ENCODE measurements around the gene C1orf74.
A peak's percentile ranks its signal among the peaks of the same experiment; 100 is the strongest.

C1orf74 gene

GRCh38 chr1:209746451-209747165 lies 37.8 kb downstream of the C1orf74 start:
- peak; percentile 80 for DNase-seq (ENCODE audit: low read depth)

DNA sequence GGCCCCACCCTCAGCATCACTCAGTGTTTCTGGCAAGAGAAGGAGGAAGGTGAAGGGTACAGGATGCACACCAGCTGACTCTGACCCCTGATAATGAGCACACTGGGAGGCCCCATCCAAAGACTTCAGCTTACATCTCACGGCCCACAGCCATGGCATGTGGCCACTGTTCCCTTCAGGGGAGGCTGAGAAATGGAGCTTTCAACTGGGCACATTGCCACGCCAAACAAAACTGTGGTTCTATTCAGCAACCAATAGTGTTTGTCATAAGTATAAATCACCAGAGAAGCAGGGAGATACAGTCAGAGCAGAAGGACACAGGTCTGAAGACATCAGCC lies 41.2 kb downstream of the C1orf74 start:
- DNase-seq (ENCODE audit: low read depth) = peak; percentile 40

GRCh38 chr1:209742409-209743144 lies 41.8 kb downstream of the C1orf74 start:
- DNase-seq (ENCODE audit: low read depth) = peak; percentile 74

- DNase-seq (ENCODE audit: low read depth) = no peak
Observed at GRCh38 chr1:209741889-209742288, 42.5 kb downstream of the C1orf74 start.

DNA sequence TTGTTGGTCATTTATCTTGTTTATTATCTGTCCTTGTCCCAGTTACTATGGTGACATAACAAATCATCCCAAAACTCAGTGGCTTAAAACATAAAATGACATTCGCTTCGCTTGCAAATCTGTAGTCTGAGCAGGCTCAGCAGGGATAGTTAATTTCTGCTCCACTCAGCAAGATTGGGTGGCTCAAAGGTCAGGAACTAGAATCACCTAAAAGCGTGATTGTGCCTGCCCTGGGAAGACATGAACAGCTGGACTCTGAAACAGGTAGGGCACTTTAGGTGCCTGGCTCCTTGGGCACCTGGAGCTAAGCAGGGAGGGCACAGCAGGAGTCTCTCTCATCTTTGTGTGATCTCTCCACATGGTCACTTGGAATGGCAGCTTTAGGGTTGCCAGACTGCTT lies 43.2 kb downstream of the C1orf74 start:
- no peak for DNase-seq (ENCODE audit: low read depth)

DNA sequence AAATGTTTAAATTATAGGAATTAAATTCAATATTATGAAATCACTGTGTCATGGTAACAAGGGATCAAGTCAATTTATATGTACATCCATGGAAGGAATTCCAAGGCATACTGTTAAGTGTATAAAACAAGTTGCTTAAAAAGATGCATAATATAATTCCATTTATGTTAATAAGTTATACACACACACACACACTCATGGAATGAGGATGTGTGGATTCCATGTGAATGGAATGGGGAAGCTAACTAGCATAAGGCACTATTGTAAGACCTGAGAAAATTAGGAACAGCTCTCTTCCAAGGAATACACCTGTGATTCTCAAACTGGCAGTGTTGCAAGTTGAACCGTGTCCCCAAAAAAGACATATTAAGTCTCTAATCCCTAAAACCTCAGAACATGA lies 46.1 kb downstream of the C1orf74 start:
- no peak for DNase-seq (ENCODE audit: low read depth)

DNA sequence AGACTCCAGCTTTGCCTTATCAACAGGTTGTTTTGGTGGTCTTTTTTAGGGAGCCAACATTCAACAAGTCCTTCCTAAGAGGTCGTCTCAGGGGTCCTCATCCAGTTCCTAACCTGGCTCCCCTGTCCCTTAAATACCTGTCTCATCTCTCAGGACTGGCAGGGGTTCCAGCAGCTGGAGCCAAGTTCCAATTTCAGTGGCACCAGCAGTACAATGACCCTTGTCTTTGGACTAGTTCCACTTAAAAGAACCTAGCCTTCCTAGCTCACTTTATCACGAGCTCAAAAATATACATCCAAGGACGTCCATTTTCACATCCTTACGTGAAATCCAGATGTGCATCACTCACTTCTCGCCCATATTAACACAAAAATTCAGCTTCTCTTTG lies 47.2 kb downstream of the C1orf74 start:
- no peak for DNase-seq (ENCODE audit: low read depth)

DNA sequence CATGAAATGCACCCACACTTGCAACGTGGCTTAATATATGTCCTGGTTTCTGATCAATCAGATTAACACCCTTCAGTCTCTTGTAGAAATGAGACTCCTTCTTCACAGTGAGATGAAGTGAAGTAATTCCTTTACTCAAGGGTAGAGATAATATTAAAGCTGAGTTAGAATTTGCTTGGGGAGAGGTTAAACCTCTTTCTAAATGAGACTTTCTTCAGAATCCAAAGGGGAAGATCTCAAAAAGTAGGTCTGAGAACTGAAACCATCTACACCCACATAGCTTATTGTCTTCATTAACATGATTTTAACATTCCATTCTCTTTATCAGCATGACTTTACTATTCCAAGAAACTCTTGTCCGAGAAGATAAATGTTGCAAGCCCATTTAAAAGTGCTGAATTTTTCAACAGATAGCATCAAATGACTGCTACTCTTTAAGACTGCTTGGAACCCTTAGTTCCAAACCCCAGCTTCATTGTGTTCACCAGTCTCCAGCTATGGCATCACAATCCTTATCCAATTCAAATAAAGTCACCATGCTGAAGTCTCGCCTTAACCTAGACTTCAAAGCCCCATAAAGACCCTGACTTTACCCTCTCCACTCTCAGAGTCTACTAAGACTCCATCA lies 47.8 kb downstream of the C1orf74 start:
- no peak for DNase-seq (ENCODE audit: low read depth)

DNA sequence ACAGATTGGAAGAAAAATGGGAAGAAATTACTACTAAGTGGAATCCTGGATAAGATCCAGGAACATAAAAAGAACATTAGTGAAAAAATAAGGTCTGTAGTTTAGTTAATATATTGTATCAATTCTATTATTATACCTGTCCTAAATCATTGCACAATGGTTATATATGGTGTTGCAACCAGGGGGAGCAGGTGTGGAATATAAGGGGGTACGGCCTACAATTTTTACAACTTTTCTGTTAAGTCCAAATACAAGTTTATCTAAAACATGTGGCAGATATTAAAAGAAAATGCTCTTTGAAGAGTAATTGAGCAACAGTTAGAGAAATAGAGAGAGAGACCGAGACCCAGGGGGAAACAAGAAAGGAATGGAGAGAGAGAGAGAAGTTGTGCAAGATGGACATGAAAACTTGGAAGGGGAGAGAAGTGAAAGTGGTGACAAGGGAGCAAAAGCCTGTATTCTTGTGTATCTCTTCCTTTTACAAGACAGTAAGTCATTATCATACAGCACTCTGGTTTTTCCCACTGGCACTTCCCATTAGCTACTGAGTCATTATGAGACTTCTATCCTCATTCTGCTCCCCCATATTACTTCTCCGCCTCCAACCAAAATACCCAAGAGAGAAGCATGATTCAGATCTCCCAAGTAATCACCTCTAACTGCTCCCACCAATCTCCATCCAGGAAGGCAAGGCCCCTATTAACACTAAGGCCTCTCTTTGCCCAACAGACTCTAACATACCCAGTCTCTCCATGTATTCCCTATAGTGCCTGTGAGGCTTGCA lies 50.8 kb downstream of the C1orf74 start:
- DNase-seq (ENCODE audit: low read depth) = peak; percentile 36

GRCh38 chr1:209732725-209733124 lies 51.6 kb downstream of the C1orf74 start:
- peak; percentile 51 for DNase-seq (ENCODE audit: low read depth)

DNA sequence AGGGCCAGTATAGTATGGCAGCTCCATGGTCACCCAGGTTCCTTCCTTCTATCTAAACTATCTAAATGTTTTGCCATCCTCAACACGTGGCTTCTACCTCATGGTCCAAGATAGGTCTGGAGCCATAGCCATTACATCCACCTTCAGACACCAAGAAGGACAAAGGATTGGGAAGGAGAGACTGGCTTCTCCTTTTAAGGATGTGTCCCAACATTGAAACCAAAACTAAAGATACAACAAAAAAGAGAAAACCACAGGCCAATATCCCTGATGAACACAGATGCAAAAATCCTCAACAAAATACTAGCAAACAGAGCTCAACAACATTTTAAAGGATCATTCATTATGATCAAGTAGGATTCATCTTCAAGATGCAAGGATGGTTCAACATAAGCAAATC lies 54.9 kb downstream of the C1orf74 start:
- no peak for DNase-seq (ENCODE audit: low read depth)
